Uterus (tissue), 4 donors: ENCODE data around the gene ERN2. TPM values are rescaled to one million over a fixed set of nuclear protein-coding genes. Genes with fewer than 3 reads are reported as not detected.
"Not testable (repeated sequence)": the region's sequence is repeated elsewhere in the genome, so short reads cannot be mapped to it uniquely, and the experiment has no call there.

Source experiments
- DNase-seq, 2 donors: peaks; one replicate each; pipeline ENCODE4 v3.0.0-alpha.2; 2019 to 2020
- H3K27ac ChIP-seq, 2 donors: fragments of 200-600 bp; sonication (generic); 1 replicate in 1 of 2; 2 replicates in 1 of 2; pipeline ENCODE4 v1.5.1; 2016 to 2018
- H3K27me3 ChIP-seq, 2 donors: fragments of 200-600 bp; sonication (generic); one replicate each; pipeline ENCODE4 v1.5.1; 2018 to 2019; ENCODE audit warnings: control low read depth in 1 of 2
- H3K36me3 ChIP-seq, 2 donors: fragments of 200-600 bp; sonication (generic); one replicate each; pipeline ENCODE4 v1.5.1; 2019; ENCODE audit warnings: control low read depth in 1 of 2
- H3K4me1 ChIP-seq, 2 donors: fragments of 200-600 bp; sonication (generic); one replicate each; pipeline ENCODE4 v1.5.1; 2018 to 2019; ENCODE audit warnings: control low read depth in 1 of 2
- H3K4me3 ChIP-seq, 2 donors: fragments of 200-600 bp; sonication (generic); 1 replicate in 1 of 2; 2 replicates in 1 of 2; pipeline ENCODE4 v1.5.1; 2018 to 2019; ENCODE audit warnings: mild to moderate bottlenecking in 1 of 2
- H3K9me3 ChIP-seq, 2 donors: fragments of 200-600 bp; sonication (generic); one replicate each; pipeline ENCODE4 v1.5.1; 2019; ENCODE audit warnings: control low read depth in 1 of 2
- POLR2A ChIP-seq, 2 donors: fragments of 450-650 bp; IDR thresholded peaks; one replicate each; pipeline ENCODE4 v1.6.1; 2016; ENCODE audit warnings: antibody characterized with exemption in 2 of 2, mild to moderate bottlenecking in 1 of 2, moderate library complexity in 1 of 2
- intact Hi-C: fragments of 100-400 bp; cut with DNase I; formaldehyde crosslinking; loops from one replicate; pipeline ENCODE4 v1.15.1; 2023; ENCODE audit warnings: low total_unique reads
- total RNA-seq, 4 donors: library from RNA; depleted of rRNA in 3 of 4; stranded (reverse); fragments of >200 nt in 3 of 4; gene quantifications; one replicate each; pipeline versions ENCODE4 v1.1.0 to v1.2.4, GENCODE V29; 2014 to 2023
- TF ChIP-seq, protein P1 (sequence below), 4 experiments: fragments of 200-600 bp in 2 of 4; fragments of 450-650 bp in 2 of 4; sonication (generic) in 2 of 4; IDR thresholded peaks; one replicate each; pipeline ENCODE4 v1.5.1; 2016 to 2019; ENCODE audit warnings: antibody characterized with exemption in 4 of 4, mild to moderate bottlenecking in 2 of 4, moderate library complexity in 1 of 4
- donor health status: DM: yes; HTN: yes; CAD: no.

ERN2 gene
- total RNA-seq, 4 donors from 2014 or later, result 0.14 to 0.59 (median 0.26) TPM; not detected in 1

DNA sequence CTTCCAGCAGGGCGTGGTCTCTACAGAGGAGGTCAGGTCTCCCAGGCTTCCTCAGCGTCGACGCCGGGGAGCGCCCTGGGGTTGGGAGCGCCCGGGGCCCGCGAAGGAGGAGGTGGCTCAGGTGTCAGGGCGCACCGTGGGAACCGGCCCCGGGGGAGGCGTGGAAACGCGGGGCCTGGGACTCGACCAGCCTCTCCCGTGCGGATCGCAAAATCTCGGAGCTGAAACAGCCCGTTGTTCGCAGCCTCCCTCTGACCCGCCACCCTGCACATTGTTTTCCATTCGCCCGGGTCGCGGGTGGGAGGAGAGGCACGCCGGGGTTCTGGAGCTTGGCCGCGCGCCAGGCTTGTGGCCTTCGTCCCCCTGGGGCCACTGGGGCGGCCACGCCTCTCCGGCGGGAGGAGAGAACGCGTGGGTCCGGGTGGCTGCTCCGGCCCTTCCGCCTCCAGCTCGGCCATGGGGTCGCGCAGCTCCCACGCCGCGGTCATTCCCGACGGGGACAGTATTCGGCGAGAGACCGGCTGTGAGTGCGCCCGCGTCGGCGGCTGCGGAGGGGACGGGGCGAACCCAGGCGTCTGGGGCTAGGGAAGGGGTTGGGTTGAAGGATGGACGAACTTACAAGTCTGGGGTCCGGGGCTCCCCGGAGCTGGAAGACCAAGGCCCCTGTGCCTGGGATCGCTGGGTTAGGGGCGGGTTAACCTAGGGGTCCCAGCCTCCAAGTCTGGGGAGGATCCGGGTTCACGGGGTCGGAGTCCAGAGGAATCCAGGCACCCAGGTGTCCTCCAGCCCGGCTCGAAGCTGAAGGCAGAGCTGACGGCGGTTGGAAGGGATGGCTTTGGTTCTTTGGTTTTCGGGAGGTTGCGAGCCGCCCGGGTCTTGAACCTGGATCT lies 41.8 kb upstream of the ERN2 start, which contains the start of gene CHP2:
CHP2 (plus strand) TSS at position 433 of the 890 bp plus-strand sequence; CDS start at position 457, 24 bp downstream.
- DNase-seq, result no peak
- Histone ChIP-seq H3K27me3 (peaks cover 0 to 16% of the 10 kb centered on the region in 2 donors), H3K27ac (no peak within 1 kb of the TSS), H3K4me3 (no peak within 1 kb of the TSS), H3K4me1 (peaks cover 0 to 7% of the 10 kb centered on the region in 2 donors), H3K36me3 (no peaks in the 10 kb centered on the region), H3K9me3 (no peaks in the 10 kb centered on the region)
- intact Hi-C loops, result no loop called here
- TF ChIP-seq POLR2A (IDR thresholded peaks at IDR 0.05), result no peak
- TF ChIP-seq, protein P1, sequence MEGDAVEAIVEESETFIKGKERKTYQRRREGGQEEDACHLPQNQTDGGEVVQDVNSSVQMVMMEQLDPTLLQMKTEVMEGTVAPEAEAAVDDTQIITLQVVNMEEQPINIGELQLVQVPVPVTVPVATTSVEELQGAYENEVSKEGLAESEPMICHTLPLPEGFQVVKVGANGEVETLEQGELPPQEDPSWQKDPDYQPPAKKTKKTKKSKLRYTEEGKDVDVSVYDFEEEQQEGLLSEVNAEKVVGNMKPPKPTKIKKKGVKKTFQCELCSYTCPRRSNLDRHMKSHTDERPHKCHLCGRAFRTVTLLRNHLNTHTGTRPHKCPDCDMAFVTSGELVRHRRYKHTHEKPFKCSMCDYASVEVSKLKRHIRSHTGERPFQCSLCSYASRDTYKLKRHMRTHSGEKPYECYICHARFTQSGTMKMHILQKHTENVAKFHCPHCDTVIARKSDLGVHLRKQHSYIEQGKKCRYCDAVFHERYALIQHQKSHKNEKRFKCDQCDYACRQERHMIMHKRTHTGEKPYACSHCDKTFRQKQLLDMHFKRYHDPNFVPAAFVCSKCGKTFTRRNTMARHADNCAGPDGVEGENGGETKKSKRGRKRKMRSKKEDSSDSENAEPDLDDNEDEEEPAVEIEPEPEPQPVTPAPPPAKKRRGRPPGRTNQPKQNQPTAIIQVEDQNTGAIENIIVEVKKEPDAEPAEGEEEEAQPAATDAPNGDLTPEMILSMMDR (IDR thresholded peaks at IDR 0.05), result no peak

- Histone ChIP-seq H3K4me3 (no peak overlapping the region), H3K4me1 (peaks cover 0 to 7% of the 10 kb centered on the region in 2 donors), H3K9me3 (no peaks in the 10 kb centered on the region), H3K36me3 (no peaks in the 10 kb centered on the region), H3K27me3 (peaks cover 0 to 16% of the 10 kb centered on the region in 2 donors), H3K27ac (no peak overlapping the region)
- DNase-seq, result no peak
- intact Hi-C loops, result no loop called here
- TF ChIP-seq, protein P1 (IDR thresholded peaks at IDR 0.05), result no peak
- TF ChIP-seq POLR2A (IDR thresholded peaks at IDR 0.05), result no peak
These were observed 41.0 kb upstream of the ERN2 start for GRCh38 chr16:23753908-23754593.

- DNase-seq, H3K36me3 ChIP-seq, H3K4me3 ChIP-seq, H3K4me1 ChIP-seq, H3K9me3 ChIP-seq, H3K27ac ChIP-seq, intact Hi-C loops: not testable (repeated sequence)
- H3K27me3 ChIP-seq, result peaks cover 0 to 15% of the 10 kb centered on the region in 2 donors
These were observed 38.0 kb upstream of the ERN2 start for GRCh38 chr16:23751053-23751452.

GRCh38 chr16:23748630-23749029 lies 35.6 kb upstream of the ERN2 start:
- H3K4me3 ChIP-seq, result no peak overlapping the region
- no peaks in the 10 kb centered on the region for H3K4me1 ChIP-seq
- no peaks in the 10 kb centered on the region for H3K9me3 ChIP-seq
- no peak overlapping the region for H3K27ac ChIP-seq
- no peaks in the 10 kb centered on the region for H3K36me3 ChIP-seq
- no peak for TF ChIP-seq POLR2A (IDR thresholded peaks at IDR 0.05)
- TF ChIP-seq, protein P1 (IDR thresholded peaks at IDR 0.05), result no peak
- no peaks in the 10 kb centered on the region for H3K27me3 ChIP-seq
- DNase-seq, result no peak
- intact Hi-C loops, result no loop called here

DNA sequence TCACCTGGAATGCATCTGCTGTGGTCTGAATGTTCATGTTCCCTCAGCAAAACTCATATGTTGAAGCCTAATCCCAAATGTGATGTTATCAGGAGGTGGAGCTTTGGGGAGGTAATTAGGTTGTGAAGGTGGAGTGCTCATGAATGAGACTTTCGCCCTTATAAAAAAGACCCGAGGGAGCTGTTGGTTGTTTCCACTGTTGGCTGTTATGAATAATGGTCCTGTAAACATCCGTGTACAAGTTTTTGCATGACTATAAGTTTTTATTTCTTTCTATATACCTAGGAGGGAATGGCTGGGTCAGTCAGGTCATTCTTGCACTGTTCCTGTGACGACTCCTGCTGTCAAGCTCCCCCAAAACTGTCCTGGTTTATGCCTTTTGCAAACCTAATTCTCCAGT lies 32.2 kb upstream of the ERN2 start:
- H3K4me3 ChIP-seq, result no peak overlapping the region
- no peak for TF ChIP-seq POLR2A (IDR thresholded peaks at IDR 0.05)
- TF ChIP-seq, protein P1 (IDR thresholded peaks at IDR 0.05), result no peak
- intact Hi-C loops, result no loop called here
- no peaks in the 10 kb centered on the region for H3K4me1 ChIP-seq
- H3K27me3 ChIP-seq, result no peaks in the 10 kb centered on the region
- H3K36me3 ChIP-seq, result no peaks in the 10 kb centered on the region
- H3K9me3 ChIP-seq, result no peaks in the 10 kb centered on the region
- DNase-seq, result no peak
- no peak overlapping the region for H3K27ac ChIP-seq
